C4-2B (cell line): ENCODE results near the gene FOXL1.

Source experiments
- CTCF ChIP-seq: fragments of 450-650 bp; conservative IDR thresholded peaks from 2 replicates; pipeline ENCODE4 v1.5.1; 2017; ENCODE audit warnings: mild to moderate bottlenecking
- ZFX ChIP-seq: fragments of 450-650 bp; IDR thresholded peaks from 2 replicates; pipeline ENCODE4 v1.6.1; 2017

DNA sequence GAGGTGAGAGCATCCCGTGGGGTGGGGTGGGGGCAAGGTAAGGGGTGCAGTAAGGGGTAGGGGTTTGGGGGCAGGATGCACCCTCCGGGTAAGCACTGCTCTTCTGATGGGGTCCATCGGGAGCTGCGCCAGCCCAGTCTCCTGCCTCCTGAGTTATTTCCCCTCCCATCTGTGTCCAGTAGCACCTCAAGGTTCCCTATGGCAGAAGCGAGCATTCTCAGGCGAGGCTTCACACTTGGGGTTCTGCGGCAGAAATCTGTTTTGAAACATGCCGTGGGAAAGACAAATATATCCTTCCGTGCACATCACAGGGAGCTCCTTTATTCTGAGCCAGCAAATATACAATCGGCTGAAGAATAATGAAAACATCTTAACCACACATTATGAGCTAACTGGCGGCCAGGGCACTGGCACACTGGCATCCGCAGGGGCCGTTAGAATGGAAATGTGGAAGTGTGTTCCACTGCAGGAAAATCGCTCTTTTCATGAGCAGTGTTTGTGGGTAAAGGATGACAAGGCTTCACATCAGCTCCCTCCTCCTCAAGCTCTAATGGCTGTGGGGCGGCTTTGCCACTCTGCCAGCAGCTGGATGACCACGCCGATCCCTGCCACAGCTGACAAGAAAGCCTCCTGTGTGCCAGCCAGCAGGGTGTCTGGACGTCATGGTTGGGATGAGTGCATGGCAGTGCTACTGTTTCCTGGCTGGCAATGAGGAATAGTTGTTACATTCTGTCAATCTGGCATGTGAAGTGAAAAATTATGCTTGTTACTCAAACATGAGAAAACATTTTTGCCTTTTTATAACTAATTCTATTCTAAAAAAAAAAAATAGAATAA, 43.4 kb upstream of the FOXL1 start:
- TF ChIP-seq CTCF, result no peak
- no peak for TF ChIP-seq ZFX
